ENCODE data around the gene ORM2. TPM values are rescaled to one million over a fixed set of nuclear protein-coding genes. Genes with fewer than 3 reads are reported as not detected.
"Not testable (repeated sequence)": the region's sequence is repeated elsewhere in the genome, so short reads cannot be mapped to it uniquely, and the experiment has no call there.

Gene ORM2
- total RNA-seq (10 to 100 TPM in 1 of 2 donors, 1 to 10 TPM in 1; 3.4 to 29.9 TPM), polyA plus RNA-seq (ENCODE audit: insufficient read length in 6 of 6) (1 to 10 TPM in 3 of 6 donors, under 1 TPM in 3; 0.46 to 1.9 (median 1.2) TPM)
- long read RNA-seq, donor 1, result 0 reads
- long read RNA-seq, donor 2, result 0 reads
- long read RNA-seq, donor 3, partial matches to known transcripts, result 0 of 2 reads
- long read RNA-seq, donor 3, other reads (novel, unspliced or antisense), result 0 of 2 reads
- long read RNA-seq, donor 4, partial matches to known transcripts, result 1 of 4 reads
- long read RNA-seq, donor 4, other reads (novel, unspliced or antisense), result 0 of 4 reads
- long read RNA-seq, donor 5, partial matches to known transcripts, result 0 of 1 reads
- long read RNA-seq, donor 5, other reads (novel, unspliced or antisense), result 0 of 1 reads
- long read RNA-seq, donor 6, partial matches to known transcripts, result 0 of 1 reads
- long read RNA-seq, donor 6, other reads (novel, unspliced or antisense), result 0 of 1 reads
- long read RNA-seq, donor 7, result 0 reads
- long read RNA-seq, donor 8, result 0 reads
- long read RNA-seq, donor 9, result 0 reads
- long read RNA-seq, donor 10, transcript ORM2-201 (6 exons, 760 nt), result major isoform, 57 of 58 reads
- long read RNA-seq, donor 10, partial matches to known transcripts, result 0 of 58 reads
- long read RNA-seq, donor 10, other reads (novel, unspliced or antisense), result 1 of 58 reads
- long read RNA-seq, donor 11, result 0 reads
- long read RNA-seq, donor 12, partial matches to known transcripts, result 0 of 3 reads
- long read RNA-seq, donor 12, other reads (novel, unspliced or antisense), result 0 of 3 reads

- H3K9me3 ChIP-seq; H3K36me3 ChIP-seq; H3K27ac ChIP-seq; DNase-seq; H3K4me3 ChIP-seq; H3K27me3 ChIP-seq; H3K4me1 ChIP-seq; intact Hi-C loops (cut with DNase I): not testable (repeated sequence)
- peak; percentile 86 for ATAC-seq
Observed at GRCh38 chr9:114329625-114330022, at the start of gene ORM2. TSS of gene ORM2 (plus strand) at chr9:114329869. CDS start at chr9:114329905, 36 bp downstream.

- DNase-seq, result peak in 2 of 4 donors; percentile 27 to 39
- ATAC-seq, result no peak
- no peak for TF ChIP-seq CTCF (IDR thresholded peaks at IDR 0.05)
- Histone ChIP-seq H3K27ac (no peak overlapping the region), H3K27me3 (peaks cover 0 to 5% of the 10 kb centered on the region in 2 donors), H3K4me1 (no peaks in the 10 kb centered on the region), H3K4me3 (no peak overlapping the region), H3K9me3 (no peaks in the 10 kb centered on the region), H3K36me3 (peaks cover 0 to 8% of the 10 kb centered on the region in 2 donors)
- intact Hi-C loops (cut with DNase I), result loop anchor here in 1 of 2 donors (10.0 kb wide), 1 partner anchor 126 kb away; the partner anchor contains the start of gene COL27A1
Observed at GRCh38 chr9:114280636-114281472, 48.8 kb upstream of the ORM2 start.

- DNase-seq (peak in 3 of 4 donors; percentile 26 to 44 (median 27)), ATAC-seq (no peak)
Observed at GRCh38 chr9:114281473-114282103, 48.1 kb upstream of the ORM2 start.

GRCh38 chr9:114282104-114282485, 47.6 kb upstream of the ORM2 start:
- Histone ChIP-seq H3K36me3 (peaks cover 0 to 8% of the 10 kb centered on the region in 2 donors), H3K9me3 (no peaks in the 10 kb centered on the region), H3K27me3 (peaks cover 0 to 5% of the 10 kb centered on the region in 2 donors), H3K27ac (no peak overlapping the region), H3K4me1 (no peaks in the 10 kb centered on the region), H3K4me3 (no peak overlapping the region)
- intact Hi-C loops (cut with DNase I), result loop anchor here in 1 of 2 donors (10.0 kb wide), 1 partner anchor 127 kb away; the partner anchor contains the start of gene COL27A1
- peak in 2 of 4 donors; percentile 22 to 30 for DNase-seq
- no peak for TF ChIP-seq CTCF (IDR thresholded peaks at IDR 0.05)
- no peak for ATAC-seq

More at GRCh38 chr9:114281473-114282103, 48.1 kb upstream of the ORM2 start:
- Histone ChIP-seq H3K4me3 (no peak overlapping the region), H3K27me3 (peaks cover 0 to 5% of the 10 kb centered on the region in 2 donors), H3K36me3 (peaks cover 0 to 8% of the 10 kb centered on the region in 2 donors), H3K9me3 (no peaks in the 10 kb centered on the region), H3K4me1 (no peaks in the 10 kb centered on the region), H3K27ac (no peak overlapping the region)
- no peak for TF ChIP-seq CTCF (IDR thresholded peaks at IDR 0.05)
- intact Hi-C loops (cut with DNase I), result loop anchor here in 1 of 2 donors (10.0 kb wide), 1 partner anchor 127 kb away; the partner anchor contains the start of gene COL27A1

- Histone ChIP-seq H3K27ac (no peak overlapping the region), H3K9me3 (no peaks in the 10 kb centered on the region), H3K4me1 (no peaks in the 10 kb centered on the region), H3K4me3 (no peak overlapping the region), H3K36me3 (peaks cover 0 to 8% of the 10 kb centered on the region in 2 donors), H3K27me3 (peaks cover 0 to 5% of the 10 kb centered on the region in 2 donors)
- DNase-seq (no peak), ATAC-seq (no peak)
- intact Hi-C loops (cut with DNase I), result loop anchor here in 1 of 2 donors (10.0 kb wide), 1 partner anchor 128 kb away; the partner anchor contains the start of gene COL27A1
- TF ChIP-seq CTCF (IDR thresholded peaks at IDR 0.05), result no peak
Observed at GRCh38 chr9:114282507-114282906, 47.2 kb upstream of the ORM2 start.
